Neural cell (in vitro differentiated cells): ENCODE measurements around the gene ARL2.

Experiments
- EZH2 ChIP-seq: fragments of 200-600, 300-800 bp; shearing (Covaris generic), sonication (generic); IDR thresholded peaks from 2 replicates; pipeline ENCODE4 v1.6.1; 2014; ENCODE audit warnings: antibody characterized with exemption, low read length, borderline replicate concordance, mild to moderate bottlenecking; ENCODE audit not compliant: insufficient read depth, poor library complexity, severe bottlenecking
- POLR2AphosphoS5 ChIP-seq: IDR thresholded peaks from 2 replicates; pipeline ENCODE4 v1.6.1; 2012
- SMC3 ChIP-seq: fragments of 450-650 bp; conservative IDR thresholded peaks from 2 replicates; pipeline ENCODE4 v1.6.1; 2014; ENCODE audit warnings: antibody characterized with exemption, mild to moderate bottlenecking, moderate library complexity; ENCODE audit not compliant: poor library complexity
- TAF1 ChIP-seq: IDR thresholded peaks from 2 replicates; pipeline ENCODE4 v1.6.1; 2012; ENCODE audit warnings: low read depth
- TF ChIP-seq, protein P1 (sequence below): fragments of 450-650 bp; IDR thresholded peaks from 2 replicates; pipeline ENCODE4 v1.5.1; 2014; ENCODE audit warnings: antibody characterized with exemption, mild to moderate bottlenecking, moderate library complexity; ENCODE audit not compliant: poor library complexity, severe bottlenecking
- TF ChIP-seq, protein P2 (sequence below): IDR thresholded peaks from 2 replicates; pipeline ENCODE4 v1.6.1; 2012; ENCODE audit warnings: borderline replicate concordance

DNA sequence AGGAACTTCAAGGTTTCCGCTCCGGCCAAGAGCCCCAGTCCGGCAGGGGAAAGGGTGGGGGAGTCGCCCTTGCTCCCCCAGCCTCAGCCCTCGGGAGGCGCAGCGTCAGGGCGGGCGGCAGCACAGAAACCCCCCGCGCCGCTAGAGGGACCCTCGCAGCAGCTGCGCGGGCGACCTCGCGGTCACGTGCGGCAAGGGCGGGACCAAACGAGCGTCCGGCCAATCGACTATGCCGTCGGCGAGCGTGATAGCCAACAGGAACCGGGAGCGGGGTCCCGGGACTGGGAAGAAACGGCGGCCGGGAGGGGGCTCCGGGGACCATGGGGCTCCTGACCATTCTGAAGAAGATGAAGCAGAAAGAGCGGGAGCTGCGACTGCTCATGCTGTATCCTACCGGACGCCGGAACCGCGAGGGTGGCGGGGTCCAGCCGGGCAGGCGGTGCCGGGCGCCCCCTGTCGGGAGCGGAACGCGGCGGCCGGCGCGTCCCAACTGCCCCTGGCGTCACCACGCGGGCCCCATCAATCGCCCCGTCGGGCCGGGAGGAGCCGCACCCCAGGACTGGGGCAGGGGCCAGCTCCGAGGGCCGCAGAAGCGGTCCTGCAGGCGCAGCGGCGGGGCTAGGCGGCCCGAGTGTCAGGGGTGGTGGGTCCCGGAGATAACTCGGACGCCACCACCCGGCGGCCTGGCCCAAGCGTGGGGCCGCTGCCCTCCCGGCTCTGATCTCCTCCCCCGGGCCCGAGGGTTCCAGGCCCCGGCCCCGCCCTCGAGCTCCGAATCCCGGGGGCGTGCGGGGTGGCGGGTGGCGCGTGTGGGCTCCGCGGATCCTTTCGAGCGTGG, at the start of gene ARL2:
- TF ChIP-seq, protein P1, sequence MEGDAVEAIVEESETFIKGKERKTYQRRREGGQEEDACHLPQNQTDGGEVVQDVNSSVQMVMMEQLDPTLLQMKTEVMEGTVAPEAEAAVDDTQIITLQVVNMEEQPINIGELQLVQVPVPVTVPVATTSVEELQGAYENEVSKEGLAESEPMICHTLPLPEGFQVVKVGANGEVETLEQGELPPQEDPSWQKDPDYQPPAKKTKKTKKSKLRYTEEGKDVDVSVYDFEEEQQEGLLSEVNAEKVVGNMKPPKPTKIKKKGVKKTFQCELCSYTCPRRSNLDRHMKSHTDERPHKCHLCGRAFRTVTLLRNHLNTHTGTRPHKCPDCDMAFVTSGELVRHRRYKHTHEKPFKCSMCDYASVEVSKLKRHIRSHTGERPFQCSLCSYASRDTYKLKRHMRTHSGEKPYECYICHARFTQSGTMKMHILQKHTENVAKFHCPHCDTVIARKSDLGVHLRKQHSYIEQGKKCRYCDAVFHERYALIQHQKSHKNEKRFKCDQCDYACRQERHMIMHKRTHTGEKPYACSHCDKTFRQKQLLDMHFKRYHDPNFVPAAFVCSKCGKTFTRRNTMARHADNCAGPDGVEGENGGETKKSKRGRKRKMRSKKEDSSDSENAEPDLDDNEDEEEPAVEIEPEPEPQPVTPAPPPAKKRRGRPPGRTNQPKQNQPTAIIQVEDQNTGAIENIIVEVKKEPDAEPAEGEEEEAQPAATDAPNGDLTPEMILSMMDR: peak; percentile 97
- TF ChIP-seq TAF1 (peak; percentile 37), EZH2 (no peak), SMC3 (peak; percentile 63), POLR2AphosphoS5 (peak; percentile 54)
- TF ChIP-seq, protein P2, sequence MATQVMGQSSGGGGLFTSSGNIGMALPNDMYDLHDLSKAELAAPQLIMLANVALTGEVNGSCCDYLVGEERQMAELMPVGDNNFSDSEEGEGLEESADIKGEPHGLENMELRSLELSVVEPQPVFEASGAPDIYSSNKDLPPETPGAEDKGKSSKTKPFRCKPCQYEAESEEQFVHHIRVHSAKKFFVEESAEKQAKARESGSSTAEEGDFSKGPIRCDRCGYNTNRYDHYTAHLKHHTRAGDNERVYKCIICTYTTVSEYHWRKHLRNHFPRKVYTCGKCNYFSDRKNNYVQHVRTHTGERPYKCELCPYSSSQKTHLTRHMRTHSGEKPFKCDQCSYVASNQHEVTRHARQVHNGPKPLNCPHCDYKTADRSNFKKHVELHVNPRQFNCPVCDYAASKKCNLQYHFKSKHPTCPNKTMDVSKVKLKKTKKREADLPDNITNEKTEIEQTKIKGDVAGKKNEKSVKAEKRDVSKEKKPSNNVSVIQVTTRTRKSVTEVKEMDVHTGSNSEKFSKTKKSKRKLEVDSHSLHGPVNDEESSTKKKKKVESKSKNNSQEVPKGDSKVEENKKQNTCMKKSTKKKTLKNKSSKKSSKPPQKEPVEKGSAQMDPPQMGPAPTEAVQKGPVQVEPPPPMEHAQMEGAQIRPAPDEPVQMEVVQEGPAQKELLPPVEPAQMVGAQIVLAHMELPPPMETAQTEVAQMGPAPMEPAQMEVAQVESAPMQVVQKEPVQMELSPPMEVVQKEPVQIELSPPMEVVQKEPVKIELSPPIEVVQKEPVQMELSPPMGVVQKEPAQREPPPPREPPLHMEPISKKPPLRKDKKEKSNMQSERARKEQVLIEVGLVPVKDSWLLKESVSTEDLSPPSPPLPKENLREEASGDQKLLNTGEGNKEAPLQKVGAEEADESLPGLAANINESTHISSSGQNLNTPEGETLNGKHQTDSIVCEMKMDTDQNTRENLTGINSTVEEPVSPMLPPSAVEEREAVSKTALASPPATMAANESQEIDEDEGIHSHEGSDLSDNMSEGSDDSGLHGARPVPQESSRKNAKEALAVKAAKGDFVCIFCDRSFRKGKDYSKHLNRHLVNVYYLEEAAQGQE: peak; percentile 47
